T47D (cell line): ENCODE data around the gene NCL.
"Not testable (repeated sequence)": the region's sequence is repeated elsewhere in the genome, so short reads cannot be mapped to it uniquely, and the experiment has no call there.

Source experiments
- DNase-seq, 2 experiments: peaks; one replicate each; pipeline versions ENCODE4 v3.0.0 to v3.0.0-alpha.2; 2011 to 2012; ENCODE audit warnings: low read depth in 1 of 2, low spot score in 1 of 2
- JUND ChIP-seq: IDR thresholded peaks from 2 replicates; pipeline ENCODE4 v1.6.1; 2012; ENCODE audit warnings: low read depth
- in situ Hi-C: cut with HindIII; loops from 2 replicates; pipeline ENCODE4 v1.10.0; 2016; ENCODE audit warnings: low sequenced_read_pairs, low pct_unique_long_range_greater_than_20kb

NCL gene

DNA sequence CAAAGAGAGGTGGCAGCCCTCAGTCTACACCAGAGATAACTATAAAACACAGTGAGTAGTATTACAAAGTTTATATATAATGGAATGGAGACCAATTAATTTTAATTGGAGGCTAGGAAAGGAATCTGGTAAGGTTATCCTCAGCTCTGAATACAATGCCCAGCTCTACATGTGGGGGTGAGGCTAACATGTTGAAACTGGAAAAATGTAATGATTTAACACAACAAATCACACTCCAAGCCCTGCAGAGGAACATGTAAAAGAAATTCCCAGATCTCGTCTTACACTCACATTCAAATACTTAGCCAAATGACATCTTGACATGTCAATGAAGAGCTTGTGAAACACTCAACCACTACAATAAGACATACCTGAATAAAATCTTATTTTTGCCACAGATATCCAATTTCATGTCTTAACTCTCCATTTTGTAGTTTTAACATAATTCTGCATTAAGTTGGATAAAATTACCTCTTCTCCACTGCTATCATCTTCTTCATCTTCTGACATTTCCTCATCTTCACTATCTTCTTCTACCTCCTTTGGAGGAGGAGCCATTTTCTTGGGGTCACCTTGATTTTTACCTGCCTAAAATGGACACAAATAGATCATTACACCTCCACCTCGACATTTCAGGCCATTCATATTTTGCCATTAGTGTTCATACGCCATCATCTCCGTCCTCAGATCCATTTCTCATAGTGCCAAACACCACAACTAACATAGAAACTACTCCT is 1.4 kb downstream of the NCL start:
- no peak for TF ChIP-seq JUND
- in situ Hi-C loops, result no loop called here
- DNase-seq, result no peak

DNA sequence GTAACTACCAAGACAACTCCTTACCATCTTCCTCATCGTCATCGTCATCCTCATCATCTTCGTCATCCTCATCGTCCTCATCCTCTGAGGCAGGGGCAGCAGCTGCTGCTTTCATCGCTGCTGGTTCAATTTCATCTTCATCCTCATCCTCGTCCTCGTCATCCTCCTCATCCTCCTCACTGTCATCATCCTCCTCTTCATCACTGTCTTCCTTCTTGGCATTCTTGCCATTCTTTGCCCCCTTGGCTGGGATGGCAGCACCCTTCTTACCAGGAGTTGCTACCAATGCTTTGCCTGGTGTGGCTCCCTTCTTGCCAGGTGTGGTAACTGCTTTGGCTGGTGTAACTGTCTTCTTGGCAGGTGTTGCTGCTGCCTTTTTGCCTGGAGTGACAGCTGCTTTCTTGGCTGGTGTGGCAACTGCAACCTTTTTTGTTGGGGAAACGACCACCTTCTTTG is 2.7 kb downstream of the NCL start:
- no peak for DNase-seq
- in situ Hi-C loops, result no loop called here
- no peak for TF ChIP-seq JUND

DNA sequence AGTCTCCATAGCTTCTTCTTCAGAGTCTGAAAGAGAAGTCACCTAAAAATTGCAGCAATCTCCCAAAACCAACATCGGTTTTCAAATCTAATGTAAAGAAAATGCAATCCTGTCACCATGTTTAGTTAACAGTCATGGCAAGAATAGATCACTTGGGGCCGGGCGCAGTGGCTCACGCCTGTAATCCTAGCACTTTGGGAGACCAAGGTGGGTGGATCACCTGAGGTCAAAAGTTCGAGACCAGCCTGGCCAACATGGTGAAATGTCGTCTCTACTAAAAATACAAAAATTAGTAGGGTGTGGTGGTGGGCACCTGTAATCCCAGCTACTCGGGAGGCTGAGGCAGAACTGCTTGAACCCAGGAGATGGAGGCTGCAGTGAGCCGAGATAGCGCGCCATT is 3.4 kb downstream of the NCL start:
- in situ Hi-C loops, result not testable (repeated sequence)

DNA sequence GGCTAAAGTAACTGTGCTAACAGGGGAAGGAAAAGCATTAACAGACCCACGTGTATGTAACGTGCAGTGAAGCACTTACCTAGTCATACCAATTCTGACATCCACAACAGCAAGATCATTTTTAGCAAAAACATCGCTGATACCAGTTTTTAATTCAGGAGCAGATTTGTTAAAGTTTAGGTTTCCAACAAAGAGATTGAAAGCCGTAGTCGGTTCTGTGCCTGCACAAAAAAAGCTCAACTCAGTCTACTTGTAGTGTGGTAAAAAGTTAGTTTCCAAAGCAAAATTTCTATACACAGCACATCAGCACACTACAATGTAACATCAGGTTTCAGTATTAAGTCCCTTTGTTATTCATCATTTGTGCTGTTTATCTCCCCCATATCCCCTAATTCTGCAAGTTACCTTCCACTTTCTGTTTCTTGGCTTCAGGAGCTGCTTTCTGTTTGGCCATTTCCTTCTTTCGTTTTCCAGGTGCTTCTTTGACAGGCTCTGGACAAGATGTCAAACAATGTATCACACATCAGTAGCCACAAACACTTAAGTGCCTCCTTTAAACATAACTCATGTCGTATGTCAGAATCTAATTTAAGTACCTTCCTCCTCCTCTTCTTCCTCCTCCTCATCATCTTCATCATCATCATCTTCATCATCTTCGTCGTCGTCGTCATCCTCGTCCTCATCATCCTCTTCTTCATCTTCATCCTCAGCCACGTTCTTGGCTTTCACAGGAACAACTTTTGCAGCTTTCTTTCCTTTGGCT is 4.0 kb downstream of the NCL start:
- TF ChIP-seq JUND, result no peak
- no peak for DNase-seq
- in situ Hi-C loops, result no loop called here

More for the DNA sequence above, 3.4 kb downstream of the NCL start:
- DNase-seq, result not testable (repeated sequence)

DNA sequence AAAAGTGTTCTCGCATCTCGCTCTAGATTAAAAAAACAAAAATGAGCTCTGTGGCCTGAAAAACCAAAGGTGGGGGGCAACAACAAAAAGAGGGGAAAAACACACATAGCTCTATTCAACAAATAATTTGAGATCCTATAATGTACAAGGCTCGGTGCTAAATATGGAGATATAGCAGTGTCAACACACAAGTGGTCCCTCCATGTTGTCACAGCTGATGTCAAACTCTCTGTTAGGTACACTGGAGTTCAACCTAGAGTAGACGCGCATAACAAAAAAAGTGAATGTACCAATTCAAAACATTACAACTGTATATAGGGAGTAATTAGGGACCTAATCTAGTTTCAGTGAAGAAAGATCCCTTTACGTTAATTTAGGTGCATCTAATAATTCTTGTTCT is 5.9 kb downstream of the NCL start:
- in situ Hi-C loops, result no loop called here
- TF ChIP-seq JUND, result no peak
- DNase-seq, result no peak

DNA sequence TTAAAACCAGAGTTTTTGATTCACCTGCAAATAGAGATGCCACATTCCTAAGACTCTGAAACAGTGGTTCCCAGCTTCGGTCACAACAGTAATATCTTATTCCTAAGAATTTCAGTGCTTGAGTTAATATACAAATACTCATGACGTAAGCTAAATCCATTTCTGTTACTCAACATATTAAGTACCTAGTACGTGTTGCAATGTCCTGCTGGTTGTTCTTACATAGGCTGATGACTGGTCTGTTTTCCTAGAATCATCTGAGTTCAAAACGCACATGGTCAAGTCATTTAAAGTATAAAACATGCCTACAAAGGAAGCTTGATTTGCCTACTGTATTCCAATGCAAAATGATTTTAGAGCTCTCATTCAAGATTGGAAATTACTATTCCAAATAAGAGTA is 7.2 kb downstream of the NCL start:
- no peak for DNase-seq
- in situ Hi-C loops, result no loop called here
- no peak for TF ChIP-seq JUND

DNA sequence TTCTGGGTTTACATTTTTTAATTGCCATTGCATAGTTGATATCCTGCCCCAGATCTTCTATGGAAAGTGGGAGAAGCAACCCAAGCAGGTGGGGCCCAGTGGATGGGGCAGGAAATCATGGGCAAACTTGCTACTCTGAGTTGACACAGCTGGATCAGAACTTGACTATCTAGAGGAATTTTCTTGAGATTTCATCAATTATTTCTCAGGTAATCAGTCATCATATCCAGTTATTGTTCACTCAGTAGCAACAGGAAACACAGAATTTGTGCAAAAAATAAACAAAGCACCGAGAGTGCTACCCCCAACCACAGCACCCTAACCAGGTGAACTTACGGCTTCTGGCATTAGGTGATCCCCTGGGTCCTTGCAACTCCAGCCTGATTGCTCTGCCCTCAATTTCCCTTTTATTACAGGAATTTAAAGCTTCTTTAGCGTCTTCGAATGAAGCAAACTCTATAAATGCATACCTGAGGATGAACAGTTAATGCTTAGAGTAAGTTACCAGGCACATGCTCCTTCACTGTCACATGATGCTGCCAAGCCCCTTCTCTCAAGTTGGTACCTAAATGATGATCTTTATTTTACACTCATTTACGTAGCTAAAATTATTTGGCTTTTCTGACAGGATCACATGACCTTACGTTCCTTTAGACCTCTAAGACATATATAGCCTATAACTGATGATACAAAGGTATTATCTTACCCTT is 7.8 kb downstream of the NCL start:
- no peak for TF ChIP-seq JUND
- in situ Hi-C loops, result no loop called here
- no peak for DNase-seq

DNA sequence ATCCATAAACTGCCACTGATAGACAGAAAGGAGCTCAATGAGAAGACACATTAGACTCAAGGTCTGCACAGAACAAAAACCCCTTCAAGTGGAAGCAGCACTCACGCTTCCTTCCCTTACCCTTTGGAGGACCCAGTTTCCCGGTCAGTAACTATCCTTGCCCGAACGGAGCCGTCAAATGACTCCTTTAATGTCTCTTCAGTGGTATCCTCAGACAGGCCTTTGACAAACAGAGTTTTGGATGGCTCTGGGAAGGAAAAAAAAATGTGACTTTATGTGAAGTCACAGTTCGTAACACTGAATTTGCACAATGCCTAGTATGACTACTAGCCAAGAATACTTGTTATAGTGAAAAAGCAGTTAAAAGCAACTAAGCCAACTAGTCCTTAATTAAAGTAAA is 8.4 kb downstream of the NCL start:
- DNase-seq, result no peak
- in situ Hi-C loops, result no loop called here

DNA sequence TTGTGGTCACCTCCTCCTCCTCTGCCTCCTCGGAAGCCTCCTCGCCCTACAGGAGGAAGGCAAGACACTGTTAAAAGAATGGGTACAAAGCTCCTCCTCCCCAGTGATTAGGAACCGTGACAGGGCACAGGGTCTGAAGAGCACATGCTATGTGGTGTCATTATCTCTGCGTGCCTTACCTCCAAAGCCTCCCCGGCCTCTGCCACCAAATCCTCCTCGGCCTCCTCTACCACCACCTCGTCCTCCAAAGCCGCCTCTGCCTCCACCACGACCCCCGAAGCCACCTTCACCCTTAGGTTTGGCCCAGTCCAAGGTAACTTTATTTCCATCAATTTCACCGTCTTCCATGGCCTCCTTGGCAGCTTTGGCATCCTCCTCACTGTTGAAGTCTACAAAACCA is 9.1 kb downstream of the NCL start:
- no peak for DNase-seq
- in situ Hi-C loops, result no loop called here
- TF ChIP-seq JUND, result no peak

More for the DNA sequence above, 8.4 kb downstream of the NCL start:
- no peak for TF ChIP-seq JUND

DNA sequence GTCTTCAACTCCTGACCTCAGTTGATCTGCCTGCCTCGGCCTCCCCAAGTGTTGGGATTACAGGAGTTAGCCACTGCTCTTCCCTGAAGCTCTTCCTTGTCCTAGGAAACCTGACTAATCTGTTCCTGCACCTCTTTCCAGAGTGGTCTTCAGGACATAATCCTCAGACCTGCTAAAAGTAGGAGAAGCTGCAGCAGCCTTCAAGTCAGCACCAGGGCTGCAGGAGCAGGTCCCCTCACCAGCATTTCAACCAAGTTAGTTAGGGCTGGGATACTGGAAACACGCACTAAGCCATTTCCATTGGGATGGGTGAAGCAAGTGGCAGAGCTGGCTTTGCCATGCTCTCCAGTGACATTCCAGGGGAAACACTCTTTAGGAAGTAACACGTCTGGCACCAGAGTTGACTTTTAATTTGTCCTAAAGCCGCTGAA is 9.9 kb downstream of the NCL start:
- TF ChIP-seq JUND, result no peak
- no peak for DNase-seq
- in situ Hi-C loops, result no loop called here

DNA sequence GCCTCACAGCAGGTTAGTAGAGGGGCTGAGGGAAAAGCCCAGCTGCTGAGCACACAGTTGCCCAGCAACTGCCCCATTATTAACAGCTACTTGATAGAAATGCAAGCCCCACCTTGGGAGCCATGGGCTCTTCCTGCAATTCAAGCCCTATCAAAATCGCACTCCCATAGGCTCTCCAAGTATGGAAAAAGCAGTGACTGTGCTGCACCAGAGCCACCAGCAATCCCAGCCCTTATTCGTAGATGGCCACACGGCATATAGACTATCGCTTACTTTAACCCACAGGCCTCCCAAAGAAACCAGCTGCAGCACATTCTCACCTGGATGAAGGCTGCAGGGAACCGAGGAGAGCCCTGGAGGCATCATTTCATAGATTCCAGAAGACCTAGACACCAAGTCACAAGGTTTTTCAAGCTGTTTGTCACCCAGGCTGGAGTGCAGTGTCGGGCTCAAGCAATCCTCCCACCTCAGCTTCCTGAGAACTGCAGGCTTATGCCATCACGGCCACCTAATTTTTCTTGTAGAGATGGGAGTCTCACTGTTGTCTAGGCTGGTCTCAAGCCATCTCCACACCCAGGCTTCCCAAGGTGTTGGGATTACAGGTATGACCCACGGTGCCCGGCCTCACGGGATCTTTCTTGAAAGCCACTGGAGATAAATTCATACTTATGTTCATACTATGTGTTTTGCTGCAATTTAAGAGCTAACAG is 11.3 kb downstream of the NCL start:
- peak in 1 of 2 experiments; percentile 47 for DNase-seq
- in situ Hi-C loops, result no loop called here
- TF ChIP-seq JUND, result no peak

DNA sequence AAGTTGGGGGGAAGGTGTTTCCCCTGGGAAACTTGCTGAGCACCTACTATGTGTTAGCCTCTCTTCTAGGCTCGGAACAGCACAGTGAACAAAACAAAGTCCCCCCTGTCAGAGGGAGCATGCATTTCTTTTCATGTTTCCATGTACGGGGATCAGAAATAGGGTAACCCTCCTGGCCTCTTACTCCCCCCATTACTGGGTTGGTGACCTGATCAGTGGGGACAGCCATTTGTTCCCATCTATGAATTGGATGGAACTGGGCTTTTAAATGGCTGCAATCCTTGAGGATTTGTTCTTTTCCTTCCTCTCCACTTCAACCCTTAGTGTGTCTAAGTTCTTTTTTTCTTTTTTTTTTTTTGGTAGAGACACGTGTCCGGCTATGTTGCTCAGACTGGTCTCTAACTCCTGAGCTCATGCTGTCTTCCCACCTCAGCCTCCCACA is 13.7 kb downstream of the NCL start:
- DNase-seq, result no peak
- in situ Hi-C loops, result no loop called here
- TF ChIP-seq JUND, result no peak
